ENCODE results near the gene SLC25A1. TPM values are rescaled to one million over a fixed set of nuclear protein-coding genes. Genes with fewer than 3 reads are reported as not detected.

The SLC25A1 gene
- polyA plus RNA-seq = 100 to 1,000 TPM in 2 of 3 donors, 10 to 100 TPM in 1; 80.6 to 369 (median 151) TPM

DNA sequence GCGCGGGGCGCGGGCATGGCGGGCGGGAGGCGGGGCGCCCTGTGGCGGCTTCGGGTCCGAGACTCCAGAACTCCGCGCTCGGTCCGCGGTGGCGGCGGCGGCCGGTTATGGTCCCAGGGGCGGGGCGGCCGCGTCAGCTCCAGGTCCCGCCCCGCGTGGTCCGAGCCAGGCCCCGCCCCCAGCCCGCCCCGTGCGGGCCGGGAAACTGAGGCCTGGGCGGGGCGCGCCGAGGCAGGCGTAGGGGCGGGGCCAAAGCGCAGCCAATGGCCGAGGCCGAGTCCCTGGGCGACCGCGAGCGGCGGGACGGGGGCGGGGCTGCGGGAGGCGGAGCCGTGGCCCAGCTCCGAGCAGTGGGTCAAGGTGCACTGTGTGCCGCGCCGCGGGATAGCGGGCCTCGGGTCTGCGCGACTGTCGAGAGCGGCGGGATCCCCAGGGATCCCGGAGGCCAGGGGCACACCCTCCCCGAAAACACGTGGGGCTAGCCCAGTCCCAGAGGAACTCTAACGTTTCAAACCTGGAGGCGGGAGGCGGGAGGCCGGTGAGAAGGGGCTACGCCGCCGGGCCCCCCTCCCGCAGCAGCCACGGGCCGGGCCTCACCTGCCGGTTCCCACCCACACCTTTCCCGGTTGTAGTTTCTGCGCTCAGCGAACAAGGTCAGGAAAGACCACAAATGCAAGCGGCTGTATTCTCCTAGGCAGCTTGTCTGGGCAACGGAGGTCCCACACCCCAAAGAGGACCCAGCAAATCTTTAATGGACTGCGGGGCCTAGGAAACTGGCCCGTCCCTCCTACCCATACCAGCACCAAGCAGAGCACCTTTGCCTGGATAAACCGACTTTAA lies at the start of gene SLC25A1:
TSS of gene SLC25A1 (minus strand) at position 80 of the 840 bp plus-strand sequence. CDS start at position 17, 63 bp downstream.
- H3K27ac ChIP-seq (ENCODE audit: low read depth, low read length) = no peak within 1 kb of the TSS
- WGBS, 3 donors = 0 to 1% (median 1%) methylated on average over 67 to 86 of the region's 86 CpGs

DNA sequence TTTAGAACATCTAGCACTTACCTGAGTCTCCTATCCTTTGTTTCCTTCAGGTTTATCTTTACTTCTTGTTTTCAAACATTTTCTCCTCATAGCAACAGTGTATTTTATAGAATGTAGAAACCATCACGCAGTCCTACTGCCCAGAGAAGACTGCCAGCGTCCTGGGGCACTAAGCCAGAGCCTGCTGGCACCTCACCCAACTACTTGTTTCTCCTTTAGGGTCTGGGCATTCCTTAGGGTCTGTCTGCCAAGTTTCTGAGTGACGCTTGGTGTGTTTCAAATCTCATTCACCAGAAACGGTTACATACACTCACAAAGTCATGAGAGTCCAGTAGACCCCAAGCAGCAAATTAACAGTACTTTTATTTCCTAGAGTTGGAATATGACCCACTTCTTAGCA lies 49.6 kb upstream of the SLC25A1 start:
- 78 to 85% (median 84%) methylated on average over 4 of the region's 4 CpGs for WGBS, 3 donors
- no peak overlapping the region for H3K27ac ChIP-seq (ENCODE audit: low read depth, low read length)

DNA sequence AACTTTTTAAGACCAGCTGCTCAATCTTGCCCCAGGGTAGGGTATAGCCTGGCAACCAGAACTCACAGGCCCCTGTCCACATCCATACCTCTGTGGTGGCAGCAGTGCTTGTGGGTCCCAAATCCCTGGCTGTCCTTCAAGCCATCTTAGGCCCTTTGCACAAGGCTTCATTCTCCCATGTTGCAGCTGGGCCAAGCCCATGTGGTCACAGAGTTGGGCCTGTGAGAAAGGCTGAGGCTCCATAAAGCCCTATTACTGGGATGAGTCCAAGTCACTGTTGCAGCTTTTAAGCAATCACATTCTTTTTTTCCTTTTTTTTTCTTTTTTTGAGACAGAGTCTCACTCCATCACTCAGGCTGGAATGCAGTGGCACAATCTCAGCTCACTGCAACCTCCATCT lies 47.9 kb upstream of the SLC25A1 start:
- no peak overlapping the region for H3K27ac ChIP-seq (ENCODE audit: low read depth, low read length)

DNA sequence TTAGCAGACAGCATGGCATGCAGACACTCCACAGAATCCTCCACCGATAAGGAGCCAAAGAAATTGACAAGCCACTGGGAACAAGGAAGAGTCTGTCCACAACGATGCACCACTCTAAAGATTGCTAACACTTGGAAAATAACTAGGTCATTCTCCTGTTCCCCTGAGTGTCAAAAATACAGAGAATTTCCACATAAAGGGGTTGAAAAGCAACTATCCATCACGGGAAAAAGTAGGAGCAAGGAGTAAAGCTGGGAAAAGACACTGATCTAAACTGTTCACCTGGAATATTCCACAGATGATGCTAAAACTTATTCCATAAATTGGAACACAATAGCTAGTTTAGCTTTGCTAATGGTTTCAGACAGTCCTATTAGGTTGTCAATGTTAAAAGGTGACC lies 47.0 kb upstream of the SLC25A1 start:
- 83 to 91% (median 88%) methylated on average over 3 of the region's 3 CpGs for WGBS, 3 donors
- no peak overlapping the region for H3K27ac ChIP-seq (ENCODE audit: low read depth, low read length)

DNA sequence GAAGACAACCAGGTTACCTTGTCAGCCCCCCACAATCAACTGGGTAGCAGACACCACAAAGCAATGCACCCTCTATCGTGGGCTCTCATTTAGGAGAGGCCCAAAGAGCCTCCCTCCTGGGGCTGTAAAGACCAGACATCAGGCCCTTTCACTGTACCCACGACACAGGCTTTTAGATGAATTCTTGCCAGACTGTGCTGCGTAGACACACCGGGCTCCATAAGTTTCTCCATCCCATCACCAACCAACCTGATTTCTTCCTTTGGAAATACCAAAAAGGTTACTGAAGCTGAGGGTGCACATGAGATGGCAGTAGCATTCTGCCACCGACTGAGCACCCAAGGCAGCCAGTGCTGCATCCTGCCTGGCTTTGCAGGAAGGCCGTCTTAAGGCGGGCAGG lies 46.4 kb upstream of the SLC25A1 start:
- no peak overlapping the region for H3K27ac ChIP-seq (ENCODE audit: low read depth, low read length)
- 93 to 96% (median 96%) methylated on average over 7 of the region's 7 CpGs for WGBS, 3 donors

DNA sequence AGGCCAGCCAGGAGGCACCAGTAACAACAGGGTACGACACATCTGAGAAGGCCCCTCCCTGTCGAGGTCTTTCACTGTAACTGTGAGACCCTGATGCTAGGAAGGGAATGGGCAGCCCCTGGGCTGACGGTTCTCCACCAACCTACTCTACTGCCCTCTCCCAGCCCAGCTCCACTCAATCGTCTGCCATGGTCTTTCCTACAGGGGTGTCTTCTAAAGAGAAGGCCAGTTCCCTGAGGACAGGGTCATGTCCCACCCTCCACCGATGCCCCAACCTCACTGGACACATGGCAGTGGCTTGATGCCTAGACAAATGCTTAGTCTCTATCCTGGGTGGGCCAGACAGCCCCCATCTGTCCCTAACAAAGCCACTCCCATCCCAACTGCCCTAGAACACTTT lies 46.0 kb upstream of the SLC25A1 start:
- H3K27ac ChIP-seq (ENCODE audit: low read depth, low read length) = no peak overlapping the region
- WGBS, 3 donors = 87 to 94% (median 92%) methylated on average over 5 of the region's 5 CpGs

DNA sequence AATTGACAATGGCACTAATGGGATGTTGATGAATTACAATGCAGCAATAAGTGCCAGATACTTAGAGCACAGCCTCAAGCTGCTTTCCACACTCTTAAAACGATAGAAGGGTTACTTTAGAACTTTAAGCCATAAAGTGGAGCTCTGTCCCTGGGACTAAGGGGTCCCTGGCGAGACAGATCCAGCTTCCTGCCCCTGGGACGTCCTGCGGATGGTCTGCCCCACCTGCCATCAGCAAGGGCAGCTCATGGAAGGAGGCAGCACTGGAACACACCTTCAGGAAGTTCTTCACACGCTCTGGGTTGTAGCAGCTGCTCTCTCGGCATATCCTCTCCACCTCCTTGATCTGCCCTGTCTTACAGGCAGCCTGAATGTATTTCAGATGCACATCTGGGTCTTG lies 45.1 kb upstream of the SLC25A1 start:
- WGBS, 3 donors = 82 to 84% (median 83%) methylated on average over 6 of the region's 6 CpGs
- no peak overlapping the region for H3K27ac ChIP-seq (ENCODE audit: low read depth, low read length)

DNA sequence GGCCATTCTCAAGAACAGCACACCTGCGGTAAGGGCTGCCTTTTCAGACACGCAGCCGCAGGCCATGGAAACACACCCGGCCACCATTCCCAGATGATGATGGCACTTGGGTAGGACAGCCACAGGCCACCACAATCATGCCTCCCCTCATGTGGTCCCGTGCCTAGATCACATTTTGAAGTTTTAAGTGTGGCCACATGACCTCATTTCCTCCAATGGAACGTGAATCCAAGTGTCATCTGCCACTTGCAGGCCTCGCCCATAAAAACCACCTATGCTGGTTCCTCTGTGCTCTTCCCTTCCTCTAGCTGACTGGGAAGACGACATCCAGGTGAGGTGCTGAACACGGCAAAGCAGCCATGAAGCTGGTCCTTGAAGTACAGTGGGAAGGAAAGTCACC lies 44.6 kb upstream of the SLC25A1 start:
- WGBS, 3 donors = 85 to 89% (median 88%) methylated on average over 9 of the region's 9 CpGs

DNA sequence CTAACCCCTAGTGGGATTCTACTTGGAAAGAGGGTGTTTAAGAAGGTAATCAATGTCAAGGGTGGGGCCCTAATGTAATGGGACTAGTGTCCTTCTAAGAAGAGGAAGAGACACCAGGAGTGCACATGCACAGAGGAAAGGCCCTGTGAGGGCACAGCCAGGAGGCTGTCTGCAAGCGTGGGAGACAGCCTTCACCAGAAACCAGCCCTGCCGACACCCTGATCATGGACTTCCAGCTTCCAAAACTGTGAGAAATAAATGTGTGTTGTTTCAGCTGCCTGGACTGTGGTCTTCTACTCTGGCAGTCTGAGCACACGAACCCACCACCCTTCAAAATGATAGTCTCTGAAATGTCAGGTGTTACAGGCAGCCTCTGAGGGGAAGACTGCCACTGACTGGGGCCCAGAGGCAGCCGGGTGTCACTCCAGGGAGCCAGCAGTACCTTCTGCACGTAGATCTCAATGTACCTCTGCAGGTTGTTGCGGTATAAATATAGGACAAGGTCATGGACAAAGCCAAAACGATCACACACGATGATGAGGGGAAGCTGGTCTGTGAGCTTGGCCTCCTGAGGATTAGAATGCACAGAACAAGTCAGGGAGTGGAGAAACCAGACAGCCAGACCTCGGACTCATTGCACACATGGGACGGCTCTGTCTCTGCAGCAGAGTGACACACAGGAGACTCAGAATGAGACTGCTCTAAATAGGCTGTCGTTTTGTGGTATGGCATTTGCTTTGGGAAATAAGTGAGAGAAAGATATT lies 43.9 kb upstream of the SLC25A1 start:
- 86 to 93% (median 91%) methylated on average over 11 of the region's 11 CpGs for WGBS, 3 donors
- no peak overlapping the region for H3K27ac ChIP-seq (ENCODE audit: low read depth, low read length)

More for the DNA sequence above, 44.6 kb upstream of the SLC25A1 start:
- no peak overlapping the region for H3K27ac ChIP-seq (ENCODE audit: low read depth, low read length)

DNA sequence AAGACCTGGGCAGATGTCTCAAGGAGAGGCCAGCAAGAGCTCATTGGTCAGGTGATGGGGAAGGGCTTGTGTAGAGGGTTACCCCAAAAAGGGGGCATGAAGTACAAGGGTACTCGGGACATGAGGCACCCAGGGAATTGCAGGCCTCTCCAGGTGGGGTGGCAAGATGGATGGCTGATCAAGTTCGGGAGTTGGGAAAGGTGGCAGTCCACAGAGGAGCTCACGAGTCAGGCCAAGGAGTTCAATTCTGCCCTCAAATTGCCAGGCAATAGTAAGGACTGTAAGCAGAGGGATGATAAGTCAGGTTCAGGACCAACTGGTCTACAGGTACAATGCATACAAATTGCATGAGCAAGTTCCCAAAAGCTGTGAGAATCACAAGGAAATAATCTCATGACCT lies 42.3 kb upstream of the SLC25A1 start:
- no peak overlapping the region for H3K27ac ChIP-seq (ENCODE audit: low read depth, low read length)
- 92 to 95% (median 92%) methylated on average over 3 of the region's 3 CpGs for WGBS, 3 donors

DNA sequence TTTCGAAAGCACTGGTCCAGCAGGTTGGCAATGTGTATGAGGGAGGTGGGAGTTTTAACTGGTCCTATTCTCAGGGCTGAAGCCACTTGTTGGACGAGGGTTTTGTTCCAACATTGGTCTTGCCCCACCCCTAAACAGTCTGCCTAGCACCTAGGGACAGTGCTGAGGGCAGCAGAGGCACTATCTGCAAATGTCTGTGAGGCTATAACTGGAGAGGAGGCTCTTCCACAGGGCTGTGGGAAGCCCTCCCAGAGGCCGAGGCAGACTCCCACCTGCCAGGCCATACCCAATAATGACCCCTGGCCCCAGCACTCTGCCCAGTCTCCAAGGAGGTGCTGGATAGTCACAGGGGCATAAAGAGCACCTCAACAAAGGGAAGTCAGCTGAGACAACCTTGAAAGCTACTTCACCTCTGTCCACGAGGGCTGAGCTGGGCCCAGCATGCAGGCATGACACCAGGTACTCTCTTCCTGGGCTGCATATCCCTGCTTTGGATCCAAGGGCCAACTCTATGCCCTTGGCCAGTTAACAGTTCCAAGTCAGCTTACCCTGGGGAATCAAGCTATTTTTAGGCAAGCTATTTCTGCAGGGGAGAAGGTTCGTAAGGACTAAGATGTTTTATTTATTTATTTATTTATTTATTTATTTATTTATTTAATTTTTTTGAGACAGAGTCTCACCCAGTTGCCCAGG lies 40.2 kb upstream of the SLC25A1 start:
- 65 to 68% (median 66%) methylated on average over 5 of the region's 5 CpGs for WGBS, 3 donors
- no peak overlapping the region for H3K27ac ChIP-seq (ENCODE audit: low read depth, low read length)

DNA sequence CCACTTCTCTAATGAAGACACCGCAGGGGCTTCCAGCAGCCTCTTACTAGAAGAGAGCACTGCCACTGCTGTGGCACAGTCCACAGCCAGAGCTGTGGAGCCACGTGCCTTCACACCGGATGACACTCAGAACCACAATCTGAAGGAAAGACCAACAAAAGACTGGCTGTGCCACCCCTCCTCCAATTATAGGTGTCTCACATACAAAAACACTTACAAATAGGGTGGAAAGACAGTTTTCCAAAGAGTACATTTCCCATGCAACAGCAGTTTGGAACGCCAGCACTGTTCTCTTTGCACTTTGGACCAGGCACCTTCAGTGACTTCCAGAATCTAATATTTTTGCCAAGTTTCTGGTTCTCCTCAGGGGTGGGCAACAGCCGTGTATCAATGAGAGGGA lies 38.0 kb upstream of the SLC25A1 start:
- H3K27ac ChIP-seq (ENCODE audit: low read depth, low read length) = no peak overlapping the region
- WGBS, 3 donors = 84 to 97% (median 94%) methylated on average over 5 of the region's 5 CpGs

DNA sequence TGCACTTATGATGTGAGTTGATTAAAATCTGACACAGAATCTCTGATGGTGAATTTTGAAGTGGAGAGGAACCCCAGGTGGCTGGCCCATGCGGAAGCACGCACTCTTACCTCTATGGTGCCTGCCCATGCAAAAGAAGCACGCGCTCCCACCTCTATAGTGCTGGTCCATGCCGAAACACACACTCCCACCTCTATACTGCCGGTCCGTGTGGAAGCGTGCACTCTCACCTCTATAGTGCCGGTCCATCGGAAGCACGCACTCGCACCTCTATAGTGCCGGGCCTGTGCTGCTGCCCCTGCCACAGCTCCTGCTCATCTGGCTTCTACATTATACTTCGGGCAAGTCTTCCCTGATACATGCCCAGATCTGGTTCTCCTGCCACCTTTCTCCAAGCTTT lies 36.8 kb upstream of the SLC25A1 start:
- no peak overlapping the region for H3K27ac ChIP-seq (ENCODE audit: low read depth, low read length)
- WGBS, 3 donors = 95 to 99% (median 98%) methylated on average over 14 of the region's 14 CpGs

DNA sequence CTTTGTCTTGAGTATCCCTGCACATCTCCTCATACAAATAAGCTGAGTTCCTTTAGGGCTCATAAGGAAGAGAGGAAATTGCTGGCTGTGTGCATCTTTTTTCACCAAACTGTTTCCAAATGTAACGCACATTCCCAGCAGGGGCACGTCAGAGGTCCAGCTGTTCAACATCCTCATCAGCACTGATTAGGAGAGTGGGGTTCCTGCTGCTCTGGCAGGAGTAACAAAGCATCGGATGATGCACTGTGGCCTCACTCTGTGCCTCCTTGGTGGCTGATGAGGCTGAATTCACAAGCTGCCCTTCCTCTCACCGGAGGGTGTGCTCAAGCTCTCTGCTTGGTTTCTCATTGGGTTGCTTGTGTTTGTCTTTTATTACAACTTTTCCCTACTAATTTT lies 35.5 kb upstream of the SLC25A1 start:
- no peak overlapping the region for H3K27ac ChIP-seq (ENCODE audit: low read depth, low read length)
- 78 to 85% (median 84%) methylated on average over 4 of the region's 4 CpGs for WGBS, 3 donors

DNA sequence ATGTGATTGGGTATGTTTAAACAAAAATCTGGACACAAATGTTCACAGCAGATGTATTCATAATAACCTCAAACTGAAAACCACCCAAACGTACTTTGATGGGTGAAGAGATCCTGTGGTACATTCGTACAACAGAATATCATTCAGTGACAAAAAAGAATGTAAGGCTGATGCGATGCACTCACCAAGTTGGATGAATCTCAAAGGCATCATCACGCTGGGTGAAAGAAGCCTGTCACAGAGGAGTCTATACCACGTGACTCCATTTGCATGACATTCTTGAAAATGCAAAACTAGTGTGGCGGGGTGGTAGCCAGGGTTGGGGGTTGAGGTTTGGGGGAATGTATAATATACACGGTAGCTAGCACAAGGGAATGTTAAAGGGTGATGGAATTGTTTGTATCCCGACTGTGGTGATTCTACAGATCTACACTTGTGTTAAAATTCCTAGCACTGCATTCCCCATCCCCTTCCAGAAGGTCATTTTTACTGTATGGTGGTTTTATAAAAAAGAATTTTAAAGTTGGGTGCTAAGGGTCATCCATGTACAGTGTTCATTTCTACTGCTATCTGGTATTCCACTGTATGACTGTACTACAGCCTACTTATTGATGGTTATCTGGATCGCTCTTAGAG lies 35.0 kb upstream of the SLC25A1 start:
- 71 to 81% (median 79%) methylated on average over 9 of the region's 9 CpGs for WGBS, 3 donors
- no peak overlapping the region for H3K27ac ChIP-seq (ENCODE audit: low read depth, low read length)

DNA sequence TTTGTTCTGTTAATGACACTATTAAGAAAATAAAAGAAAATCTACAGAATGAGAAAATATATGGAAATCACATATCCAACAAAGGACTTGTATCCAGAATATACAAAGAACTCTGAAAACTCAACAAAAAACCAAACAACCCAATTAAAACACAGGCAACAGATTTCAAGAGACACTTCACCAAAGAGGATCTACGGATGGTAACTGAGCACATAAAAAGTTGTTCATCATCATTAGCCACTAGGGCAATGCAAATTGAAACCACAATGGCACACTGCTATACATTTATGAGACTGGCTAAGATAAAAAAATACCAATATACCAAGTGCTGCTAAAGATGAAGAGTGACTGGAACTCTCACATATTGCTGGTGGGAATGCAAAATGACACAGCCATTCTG lies 34.5 kb upstream of the SLC25A1 start:
- 91 to 93% (median 92%) methylated on average over 1 of the region's 1 CpG for WGBS, 3 donors
- H3K27ac ChIP-seq (ENCODE audit: low read depth, low read length) = no peak overlapping the region

DNA sequence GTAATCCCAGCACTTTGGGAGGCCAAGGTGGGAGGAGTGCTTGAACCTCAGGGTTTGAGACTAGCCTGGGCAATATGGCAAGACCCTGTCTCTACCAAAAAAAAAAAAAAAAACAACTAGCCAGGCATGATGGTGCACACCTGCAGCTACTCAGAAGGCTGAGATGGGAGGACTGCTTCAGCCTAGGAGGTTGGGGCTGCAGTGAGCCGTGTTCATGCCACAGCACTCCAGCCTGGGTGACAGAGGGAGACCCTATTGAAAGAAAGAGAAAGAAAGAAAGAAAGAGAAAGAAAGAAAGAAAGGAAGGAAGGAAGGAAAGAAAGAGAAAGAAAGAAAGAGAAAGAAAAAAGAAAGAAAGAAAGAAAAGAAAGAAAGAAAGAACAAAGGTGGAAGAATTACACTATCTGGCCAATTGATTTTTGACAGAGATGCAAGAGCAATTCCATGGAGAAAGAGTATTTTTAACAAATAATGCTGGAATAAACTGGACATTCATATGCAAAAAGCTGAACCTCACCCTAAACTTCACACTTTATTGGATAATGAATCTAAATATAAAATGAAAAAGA lies 33.9 kb upstream of the SLC25A1 start:
- 89 to 100% (median 98%) methylated on average over 1 of the region's 1 CpG for WGBS, 3 donors
- H3K27ac ChIP-seq (ENCODE audit: low read depth, low read length) = no peak overlapping the region

DNA sequence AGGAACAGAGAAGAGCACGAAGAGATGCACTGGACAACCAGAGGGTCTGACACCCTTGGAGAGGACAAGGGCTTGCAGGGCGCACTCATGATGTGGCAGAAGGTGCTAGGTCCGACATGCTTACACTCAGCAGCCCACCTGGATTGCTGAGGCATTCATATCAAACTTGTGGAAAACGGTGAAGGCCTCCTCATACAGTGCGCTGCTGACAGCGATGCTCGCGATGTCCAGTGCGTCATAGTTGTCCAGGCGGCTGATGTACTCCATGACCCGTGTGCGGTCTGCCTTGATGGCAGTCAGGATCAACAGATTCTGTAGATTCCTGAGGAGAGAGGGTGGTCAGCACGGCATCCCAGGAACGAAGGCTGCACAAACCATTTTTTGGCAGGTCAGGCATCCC lies 31.7 kb upstream of the SLC25A1 start:
- H3K27ac ChIP-seq (ENCODE audit: low read depth, low read length) = no peak overlapping the region
- WGBS, 3 donors = 95 to 97% (median 95%) methylated on average over 14 of the region's 14 CpGs

All from adipose tissue (tissue), 3 donors.